MCF 10A (cell line): ENCODE results near the gene TJP2. TPM values are rescaled to one million over a fixed set of nuclear protein-coding genes. Genes with fewer than 3 reads are reported as not detected.

ENCODE experiments used
- BruUV-seq: library from RNA; stranded (reverse); fragments of 400-500 nt; replicated peaks from 2 replicates; lab custom pipeline; 2021; lab: Mats Ljungman, UMichigan
- CTCF ChIA-PET: fragments of 300-600 bp; sonication (Branson Sonifier 250); formaldehyde crosslinking; extraction: SDS; loops from one replicate; lab custom pipeline; 2021; ENCODE audit warnings: antibody characterized with exemption, inconsistent platforms; lab: Yijun Ruan, JAX
- POLR2A ChIA-PET: fragments of 300-600, 350-650 bp; sonication (Branson Sonifier 250); formaldehyde crosslinking; extraction: SDS; loops from one replicate; lab custom pipeline; 2020; ENCODE audit warnings: antibody characterized with exemption, inconsistent platforms; lab: Yijun Ruan, JAX
- DNase-seq: peaks from one replicate; pipeline ENCODE4 v3.0.0-alpha.2; 2018; ENCODE audit not compliant: unreplicated experiment
- H3K27ac Mint-ChIP-seq: one replicate; pipeline ENCODE4 v1.8.0; 2022; ENCODE audit warnings: mild to moderate bottlenecking, low read depth, mixed read lengths; ENCODE audit not compliant: unreplicated experiment
- H3K27me3 Mint-ChIP-seq: one replicate; pipeline ENCODE4 v1.8.0; 2022; ENCODE audit warnings: mixed read lengths; ENCODE audit not compliant: insufficient read depth, unreplicated experiment
- H3K36me3 Mint-ChIP-seq: one replicate; pipeline ENCODE4 v1.8.0; 2022; ENCODE audit warnings: mild to moderate bottlenecking, moderate library complexity, mixed read lengths; ENCODE audit not compliant: insufficient read depth, unreplicated experiment
- H3K4me1 Mint-ChIP-seq: one replicate; pipeline ENCODE4 v1.8.0; 2022; ENCODE audit warnings: mixed read lengths; ENCODE audit not compliant: insufficient read depth, unreplicated experiment
- H3K4me3 Mint-ChIP-seq: one replicate; pipeline ENCODE4 v1.8.0; 2022; ENCODE audit warnings: mild to moderate bottlenecking, moderate library complexity, mixed read lengths; ENCODE audit not compliant: unreplicated experiment
- H3K9me3 Mint-ChIP-seq: one replicate; pipeline ENCODE4 v1.8.0; 2022; ENCODE audit warnings: mixed read lengths; ENCODE audit not compliant: unreplicated experiment
- intact Hi-C: fragments of 100-400 bp; cut with micrococcal nuclease; formaldehyde crosslinking; loops from 2 replicates; pipeline ENCODE4 v1.14.1; 2022
- total RNA-seq: library from RNA; stranded (reverse); gene quantifications from 2 replicates; pipeline ENCODE4 v1.2.3, GENCODE V29; 2022
- TF ChIP-seq, protein P1 (sequence below): fragments of 200-600 bp; IDR thresholded peaks from one replicate; pipeline ENCODE4 v1.8.0; 2022; ENCODE audit warnings: antibody characterized with exemption, mild to moderate bottlenecking; ENCODE audit not compliant: unreplicated experiment

Gene TJP2
- total RNA-seq, 1 experiment from 2014 or later: 52.2 TPM

DNA sequence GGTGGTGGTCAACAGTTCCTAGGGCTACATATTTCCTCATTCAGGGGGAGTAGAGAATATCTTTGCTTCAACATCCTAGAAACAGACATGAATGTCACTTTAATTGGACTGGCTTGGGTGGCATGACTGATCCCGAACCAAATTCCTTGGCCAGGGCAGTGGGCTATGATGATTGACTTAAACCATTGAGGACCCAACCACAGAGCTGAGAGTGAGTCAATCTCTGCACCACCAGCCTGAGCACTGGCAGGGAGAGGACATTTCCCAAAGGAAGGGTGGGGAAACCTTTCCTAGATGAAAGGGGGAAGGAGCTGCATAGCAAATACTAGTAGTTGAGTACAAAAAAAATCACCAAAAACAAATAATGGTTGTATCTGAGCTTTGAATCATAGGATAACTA is 98.1 kb downstream of the TJP2 start:
- Mint-ChIP-seq H3K27me3 (no peaks in the 10 kb centered on the region), H3K9me3 (peaks cover 8% of the 10 kb centered on the region), H3K27ac (no peak overlapping the region), H3K4me1 (no peaks in the 10 kb centered on the region), H3K4me3 (no peak overlapping the region), H3K36me3 (no peaks in the 10 kb centered on the region)
- ChIA-PET POLR2A (interaction anchor here (0.6 kb wide), 1 partner anchor 12 kb away, joined by 3 read pairs; no protein-coding TSS in a partner anchor), CTCF (no interaction called here)
- intact Hi-C loops: no loop called here
- TF ChIP-seq, protein P1, sequence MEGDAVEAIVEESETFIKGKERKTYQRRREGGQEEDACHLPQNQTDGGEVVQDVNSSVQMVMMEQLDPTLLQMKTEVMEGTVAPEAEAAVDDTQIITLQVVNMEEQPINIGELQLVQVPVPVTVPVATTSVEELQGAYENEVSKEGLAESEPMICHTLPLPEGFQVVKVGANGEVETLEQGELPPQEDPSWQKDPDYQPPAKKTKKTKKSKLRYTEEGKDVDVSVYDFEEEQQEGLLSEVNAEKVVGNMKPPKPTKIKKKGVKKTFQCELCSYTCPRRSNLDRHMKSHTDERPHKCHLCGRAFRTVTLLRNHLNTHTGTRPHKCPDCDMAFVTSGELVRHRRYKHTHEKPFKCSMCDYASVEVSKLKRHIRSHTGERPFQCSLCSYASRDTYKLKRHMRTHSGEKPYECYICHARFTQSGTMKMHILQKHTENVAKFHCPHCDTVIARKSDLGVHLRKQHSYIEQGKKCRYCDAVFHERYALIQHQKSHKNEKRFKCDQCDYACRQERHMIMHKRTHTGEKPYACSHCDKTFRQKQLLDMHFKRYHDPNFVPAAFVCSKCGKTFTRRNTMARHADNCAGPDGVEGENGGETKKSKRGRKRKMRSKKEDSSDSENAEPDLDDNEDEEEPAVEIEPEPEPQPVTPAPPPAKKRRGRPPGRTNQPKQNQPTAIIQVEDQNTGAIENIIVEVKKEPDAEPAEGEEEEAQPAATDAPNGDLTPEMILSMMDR: no peak
- BruUV-seq: no TSS peak
- no peak for DNase-seq

DNA sequence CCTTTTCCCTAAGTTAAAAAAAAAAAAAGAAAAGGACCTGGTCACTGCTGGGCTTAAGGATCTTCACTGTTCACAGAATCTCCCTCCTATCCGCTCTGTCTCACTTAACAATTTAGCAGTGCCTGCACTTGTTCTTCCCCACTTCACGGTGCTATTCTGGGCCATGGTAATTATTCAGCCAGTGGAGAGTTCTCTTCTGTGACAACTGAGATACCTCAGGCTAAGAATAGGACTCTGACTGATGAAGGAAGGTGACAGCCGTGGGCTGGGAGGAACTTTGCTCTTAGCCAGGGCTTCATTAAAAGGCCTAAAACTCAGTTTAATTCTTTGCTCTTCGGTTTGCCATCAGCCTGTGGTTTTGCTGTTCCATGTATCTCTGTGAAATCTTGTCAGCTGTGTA is 99.1 kb downstream of the TJP2 start:
- DNase-seq: no peak
- intact Hi-C loops: no loop called here
- Mint-ChIP-seq H3K4me3 (no peak overlapping the region), H3K27me3 (no peaks in the 10 kb centered on the region), H3K4me1 (no peaks in the 10 kb centered on the region), H3K36me3 (no peaks in the 10 kb centered on the region), H3K27ac (no peak overlapping the region), H3K9me3 (peaks cover 14% of the 10 kb centered on the region)
- POLR2A ChIA-PET: no interaction called here
- CTCF ChIA-PET: no interaction called here
- TF ChIP-seq, protein P1: no peak
- BruUV-seq: no TSS peak

DNA sequence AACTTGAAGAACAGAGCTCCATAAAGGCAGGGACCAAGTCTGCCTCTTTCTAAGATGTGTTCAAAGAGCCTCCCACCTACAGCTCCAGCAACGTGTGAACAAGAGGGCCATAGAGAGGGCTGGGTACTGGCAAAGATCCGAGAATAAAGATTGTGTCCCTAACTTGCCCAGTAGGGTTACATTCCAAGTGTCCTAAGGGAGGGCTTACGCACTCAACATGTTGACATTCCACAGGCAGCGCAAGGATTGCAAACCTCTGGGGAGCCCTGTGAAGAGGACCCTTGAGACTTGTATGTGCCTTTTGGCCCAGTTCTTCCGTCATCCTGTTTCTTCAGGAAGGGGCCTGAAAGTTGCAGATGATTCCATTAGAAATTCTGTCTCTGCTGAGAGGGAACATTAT is 102.7 kb downstream of the TJP2 start:
- POLR2A ChIA-PET: no interaction called here
- BruUV-seq: no TSS peak
- no peak overlapping the region for H3K4me3 Mint-ChIP-seq
- no peaks in the 10 kb centered on the region for H3K36me3 Mint-ChIP-seq
- peaks cover 7% of the 10 kb centered on the region for H3K9me3 Mint-ChIP-seq
- TF ChIP-seq, protein P1: no peak
- DNase-seq: no peak
- CTCF ChIA-PET: no interaction called here
- intact Hi-C loops: no loop called here
- H3K27ac Mint-ChIP-seq: no peak overlapping the region
- H3K27me3 Mint-ChIP-seq: no peaks in the 10 kb centered on the region
- no peaks in the 10 kb centered on the region for H3K4me1 Mint-ChIP-seq

DNA sequence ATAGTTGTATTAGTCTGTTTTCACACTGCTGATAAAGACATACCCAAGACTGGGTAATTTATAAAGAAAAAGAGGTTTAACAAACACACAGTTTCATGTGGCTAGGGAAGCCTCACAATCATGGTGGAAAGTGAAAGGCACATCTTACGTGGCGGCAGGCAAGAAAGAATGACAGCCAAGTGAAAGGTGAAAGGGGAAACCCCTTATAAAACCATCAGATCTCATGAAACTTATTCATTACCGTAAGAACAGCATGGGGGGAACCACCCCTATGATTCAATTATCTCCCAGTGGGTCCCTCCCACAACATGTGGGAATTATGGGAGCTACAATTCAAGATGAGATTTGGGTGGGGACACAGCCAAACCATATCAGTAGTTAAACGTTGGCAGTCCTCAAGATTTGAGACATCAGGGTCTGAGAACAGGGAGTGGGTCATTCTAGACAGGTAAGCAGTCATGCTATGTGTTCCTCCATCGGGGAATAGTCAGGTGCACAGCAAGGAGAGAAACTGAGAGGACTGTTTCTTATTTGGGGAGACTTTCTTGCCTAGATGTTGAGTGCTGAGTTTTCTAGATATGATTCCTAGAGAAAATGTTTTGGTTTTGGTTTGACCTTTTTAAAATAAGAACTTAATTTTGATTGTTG is 105.1 kb downstream of the TJP2 start:
- ChIA-PET POLR2A (no interaction called here), CTCF (no interaction called here)
- no TSS peak for BruUV-seq
- DNase-seq: no peak
- Mint-ChIP-seq H3K27ac (no peak overlapping the region), H3K36me3 (no peaks in the 10 kb centered on the region), H3K27me3 (peaks cover 21% of the 10 kb centered on the region), H3K9me3 (peaks cover 7% of the 10 kb centered on the region), H3K4me3 (no peak overlapping the region), H3K4me1 (no peaks in the 10 kb centered on the region)
- intact Hi-C loops: no loop called here
- TF ChIP-seq, protein P1: no peak
